ENCODE data around the gene ACSF2. TPM values are rescaled to one million over a fixed set of nuclear protein-coding genes. Genes with fewer than 3 reads are reported as not detected.

The ACSF2 gene
- total and polyA plus RNA-seq, 8 donors, result 8.5 to 61.2 (median 22.5) TPM

- DNase-seq, result no peak
- intact Hi-C loops (cut with DNase I), result loop anchor here (5.0 to 10.0 kb wide), 6 partner anchors 50 to 213 kb away; partner anchors contain the start of gene EPN3 (in 1 of the 3)
- Histone ChIP-seq H3K4me1 (peaks cover 4 to 15% (median 11%) of the 10 kb centered on the region in 3 donors), H3K4me3 (no peak overlapping the region), H3K36me3 (peaks cover 0 to 25% (median 3%) of the 10 kb centered on the region in 3 donors), H3K27me3 (no peaks in the 10 kb centered on the region), H3K9me3 (no peaks in the 10 kb centered on the region), H3K27ac (no peak overlapping the region)
- WGBS, 2 donors, result 92% methylated on average over 11 of the region's 11 CpGs
- FAIRE-seq, result no peak
- no peak for TF ChIP-seq CTCF (IDR thresholded peaks at IDR 0.05)
- ATAC-seq, result no peak
These were observed 58.6 kb downstream of the ACSF2 start for GRCh38 chr17:50484386-50485155.

GRCh38 chr17:50487213-50488096 is 61.4 kb downstream of the ACSF2 start:
- FAIRE-seq (no peak), ATAC-seq (peak in 2 of 4 donors; percentile 30 to 36), DNase-seq (no peak)
- H3K9me3 ChIP-seq, result no peaks in the 10 kb centered on the region
- 74 to 76% methylated on average over 17 of the region's 17 CpGs for WGBS, 2 donors
- H3K27me3 ChIP-seq, result no peaks in the 10 kb centered on the region
- H3K36me3 ChIP-seq, result peaks cover 0 to 25% (median 0%) of the 10 kb centered on the region in 3 donors
- intact Hi-C loops (cut with DNase I), result loop anchor here (5.0 to 10.0 kb wide), 4 partner anchors 47 to 137 kb away; partner anchors contain the start of gene EPN3 (in 1 of the 3)
- TF ChIP-seq CTCF (IDR thresholded peaks at IDR 0.05), result no peak
- H3K4me1 ChIP-seq, result peaks cover 4 to 6% (median 5%) of the 10 kb centered on the region in 3 donors
- H3K4me3 ChIP-seq, result no peak overlapping the region
- no peak overlapping the region for H3K27ac ChIP-seq

DNA sequence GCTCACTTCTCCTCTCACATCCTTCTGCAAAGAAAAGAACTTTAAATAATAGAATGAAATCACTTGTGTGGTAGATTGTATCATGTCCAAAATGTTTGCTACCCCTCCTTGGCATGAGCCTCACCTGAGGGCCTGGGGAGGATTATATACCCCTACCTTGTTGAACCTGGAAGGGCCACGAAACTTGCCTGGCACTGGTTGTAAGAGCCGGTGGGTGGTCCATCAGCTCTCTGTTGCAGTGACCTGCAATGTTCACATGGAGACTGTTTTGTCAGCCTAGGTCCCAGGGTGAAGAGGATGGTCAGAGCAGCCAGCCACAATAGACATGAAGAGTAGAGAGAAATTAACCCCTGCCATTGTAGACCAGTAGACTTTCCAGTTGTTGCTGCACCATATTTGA is 62.9 kb downstream of the ACSF2 start:
- ATAC-seq, result no peak
- no peak for TF ChIP-seq CTCF (IDR thresholded peaks at IDR 0.05)
- Histone ChIP-seq H3K9me3 (no peaks in the 10 kb centered on the region), H3K4me3 (no peak overlapping the region), H3K27me3 (no peaks in the 10 kb centered on the region), H3K4me1 (no peaks in the 10 kb centered on the region), H3K36me3 (peaks cover 0 to 17% (median 0%) of the 10 kb centered on the region in 3 donors), H3K27ac (no peak overlapping the region)
- intact Hi-C loops (cut with DNase I), result loop anchor here (5.0 to 10.0 kb wide), 4 partner anchors 46 to 136 kb away; partner anchors contain the start of gene EPN3 (in 1 of the 3)
- DNase-seq, result no peak
- no peak for FAIRE-seq
- 87 to 88% methylated on average over 2 of the region's 2 CpGs for WGBS, 2 donors

GRCh38 chr17:50491505-50491904 is 65.5 kb downstream of the ACSF2 start:
- Histone ChIP-seq H3K36me3 (no peaks in the 10 kb centered on the region), H3K4me3 (no peak overlapping the region), H3K4me1 (no peaks in the 10 kb centered on the region), H3K27ac (no peak overlapping the region), H3K9me3 (no peaks in the 10 kb centered on the region), H3K27me3 (no peaks in the 10 kb centered on the region)
- 42 to 58% methylated on average over 1 of the region's 1 CpG for WGBS, 2 donors
- ATAC-seq (no peak), FAIRE-seq (no peak), DNase-seq (no peak)
- no peak for TF ChIP-seq CTCF (IDR thresholded peaks at IDR 0.05)
- intact Hi-C loops (cut with DNase I), result no loop called here
